ENCODE results near the gene ZFAND6.

ZFAND6 gene

DNA sequence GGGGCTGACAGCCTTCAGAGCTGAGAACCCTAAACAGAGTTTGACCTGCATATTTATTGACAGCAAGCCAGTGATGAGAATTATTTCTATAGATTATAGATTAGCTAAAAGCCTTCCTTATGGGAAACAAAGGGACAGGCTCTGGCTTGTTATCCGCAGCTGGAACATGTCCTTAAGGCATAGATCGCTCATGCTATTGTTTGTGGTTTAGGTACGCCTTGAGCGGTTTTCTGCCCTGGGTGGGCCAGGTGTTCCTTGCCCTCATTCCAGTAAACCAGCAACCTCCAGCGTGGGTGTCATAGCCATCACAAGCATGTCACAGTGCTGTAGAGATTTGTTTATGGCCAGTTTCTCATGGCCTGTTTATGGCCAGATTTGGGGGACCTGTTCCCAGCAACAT lies 83.2 kb downstream of the ZFAND6 start:
- TF ChIP-seq, protein P1, sequence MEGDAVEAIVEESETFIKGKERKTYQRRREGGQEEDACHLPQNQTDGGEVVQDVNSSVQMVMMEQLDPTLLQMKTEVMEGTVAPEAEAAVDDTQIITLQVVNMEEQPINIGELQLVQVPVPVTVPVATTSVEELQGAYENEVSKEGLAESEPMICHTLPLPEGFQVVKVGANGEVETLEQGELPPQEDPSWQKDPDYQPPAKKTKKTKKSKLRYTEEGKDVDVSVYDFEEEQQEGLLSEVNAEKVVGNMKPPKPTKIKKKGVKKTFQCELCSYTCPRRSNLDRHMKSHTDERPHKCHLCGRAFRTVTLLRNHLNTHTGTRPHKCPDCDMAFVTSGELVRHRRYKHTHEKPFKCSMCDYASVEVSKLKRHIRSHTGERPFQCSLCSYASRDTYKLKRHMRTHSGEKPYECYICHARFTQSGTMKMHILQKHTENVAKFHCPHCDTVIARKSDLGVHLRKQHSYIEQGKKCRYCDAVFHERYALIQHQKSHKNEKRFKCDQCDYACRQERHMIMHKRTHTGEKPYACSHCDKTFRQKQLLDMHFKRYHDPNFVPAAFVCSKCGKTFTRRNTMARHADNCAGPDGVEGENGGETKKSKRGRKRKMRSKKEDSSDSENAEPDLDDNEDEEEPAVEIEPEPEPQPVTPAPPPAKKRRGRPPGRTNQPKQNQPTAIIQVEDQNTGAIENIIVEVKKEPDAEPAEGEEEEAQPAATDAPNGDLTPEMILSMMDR (IDR thresholded peaks at IDR 0.05; ENCODE audit: low read depth, low read length, missing control alignments) = no peak
- Histone ChIP-seq H3K36me3 (replicated peaks) (no peaks in the 10 kb centered on the region), H3K27ac (no peak overlapping the region), H3K27me3 (replicated peaks) (no peaks in the 10 kb centered on the region), H3K4me3 (ENCODE audit: low read depth, low read length) (no peak overlapping the region)
- in situ Hi-C loops (cut with HindIII; ENCODE audit: low pct_ligation_motif_present, low sequenced_read_pairs) = no loop called here
- no peak for DNase-seq

DNA sequence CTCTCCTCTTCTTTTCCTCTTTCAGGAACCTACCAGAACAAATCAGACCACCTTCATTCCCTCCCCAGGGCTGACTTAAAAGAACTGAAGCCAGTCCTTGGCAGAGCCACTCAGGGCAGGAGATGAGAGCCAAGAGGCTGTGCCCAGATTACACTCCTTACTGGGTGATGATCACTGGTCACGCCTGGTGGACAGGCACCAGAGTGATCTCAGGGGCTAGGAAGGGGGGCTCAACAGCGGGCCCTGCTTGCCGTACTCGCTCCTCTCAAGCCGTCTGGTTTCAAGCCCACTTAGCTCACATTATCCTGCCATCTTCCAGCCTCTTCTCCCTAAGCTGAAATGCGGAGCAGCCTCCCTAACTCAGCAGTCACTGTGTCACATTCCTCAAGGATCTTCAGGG lies 91.7 kb downstream of the ZFAND6 start:
- no peaks in the 10 kb centered on the region for H3K27me3 ChIP-seq (replicated peaks)
- in situ Hi-C loops (cut with HindIII; ENCODE audit: low pct_ligation_motif_present, low sequenced_read_pairs) = loop anchor here (25.0 kb wide), 1 partner anchor 264 kb away; the partner anchor contains the start of gene MTHFS
- TF ChIP-seq, protein P1 (IDR thresholded peaks at IDR 0.05; ENCODE audit: low read depth, low read length, missing control alignments) = no peak
- no peak overlapping the region for H3K4me3 ChIP-seq (ENCODE audit: low read depth, low read length)
- H3K36me3 ChIP-seq (replicated peaks) = no peaks in the 10 kb centered on the region
- H3K27ac ChIP-seq = no peak overlapping the region
- no peak for DNase-seq

DNA sequence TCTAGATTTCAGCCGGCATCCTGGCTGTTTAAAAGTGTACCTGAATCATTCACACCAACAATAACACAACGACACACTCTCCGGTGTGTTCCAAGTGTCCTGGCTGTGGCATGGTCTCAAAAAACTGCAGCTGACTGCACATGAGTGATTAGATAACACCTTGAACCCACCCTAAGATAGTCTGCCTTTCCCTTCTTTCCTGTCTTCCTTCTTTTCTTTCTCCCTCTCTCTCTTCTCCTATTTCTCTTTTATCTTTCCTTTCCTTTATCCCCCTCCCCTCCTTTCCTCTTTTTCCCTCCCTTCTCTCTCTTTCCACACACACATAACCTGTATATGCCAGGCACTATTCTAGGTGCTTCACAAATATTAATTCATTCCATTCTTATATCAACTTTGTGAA lies 92.1 kb downstream of the ZFAND6 start:
- DNase-seq = no peak
- Histone ChIP-seq H3K36me3 (replicated peaks) (no peaks in the 10 kb centered on the region), H3K4me3 (ENCODE audit: low read depth, low read length) (no peak overlapping the region), H3K27me3 (replicated peaks) (no peaks in the 10 kb centered on the region), H3K27ac (no peak overlapping the region)
- TF ChIP-seq, protein P1 (IDR thresholded peaks at IDR 0.05; ENCODE audit: low read depth, low read length, missing control alignments) = no peak
- in situ Hi-C loops (cut with HindIII; ENCODE audit: low pct_ligation_motif_present, low sequenced_read_pairs) = loop anchor here (25.0 kb wide), 1 partner anchor 264 kb away; the partner anchor contains the start of gene MTHFS

DNA sequence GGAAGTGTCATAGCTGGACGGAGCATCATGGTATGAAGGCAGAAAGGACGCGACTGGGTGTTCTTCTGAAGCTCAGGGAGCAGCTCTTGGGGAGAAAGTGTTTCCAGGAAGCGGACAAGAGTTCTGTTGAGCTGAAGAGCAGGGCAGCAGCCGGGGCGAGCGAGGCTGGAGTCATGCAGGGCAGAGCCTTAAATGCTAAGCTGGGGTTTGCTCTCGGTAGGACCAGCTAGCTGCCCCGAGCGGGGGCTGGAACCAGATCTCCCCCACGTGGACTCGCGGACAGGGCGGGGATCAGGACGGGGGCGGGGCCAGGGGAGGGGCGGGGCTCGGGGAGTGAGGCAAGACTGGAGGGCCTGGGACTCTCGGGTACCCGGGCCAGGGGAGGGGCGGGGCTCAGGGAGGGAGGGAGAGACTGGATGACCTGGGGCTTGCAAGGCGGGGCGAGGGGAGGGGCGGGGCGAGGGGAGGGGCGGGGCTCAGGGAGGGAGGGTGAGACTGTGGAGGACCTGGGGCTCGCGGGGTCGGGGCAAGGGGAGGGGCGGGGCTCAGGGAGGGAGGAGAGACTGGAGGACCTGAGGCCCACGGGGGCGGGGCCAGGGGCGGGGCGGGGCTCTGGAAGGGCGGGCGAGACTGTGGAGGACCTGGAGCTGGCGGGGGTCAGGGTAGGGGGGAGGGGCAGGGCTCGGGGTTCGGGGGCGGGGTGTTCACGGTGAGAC lies 92.9 kb downstream of the ZFAND6 start:
- H3K36me3 ChIP-seq (replicated peaks) = no peaks in the 10 kb centered on the region
- TF ChIP-seq, protein P1 (IDR thresholded peaks at IDR 0.05; ENCODE audit: low read depth, low read length, missing control alignments) = no peak
- no peaks in the 10 kb centered on the region for H3K27me3 ChIP-seq (replicated peaks)
- in situ Hi-C loops (cut with HindIII; ENCODE audit: low pct_ligation_motif_present, low sequenced_read_pairs) = loop anchor here (25.0 kb wide), 1 partner anchor 265 kb away; the partner anchor contains the start of gene MTHFS
- no peak overlapping the region for H3K27ac ChIP-seq
- peak overlapping the region; percentile 80 for H3K4me3 ChIP-seq (ENCODE audit: low read depth, low read length)
- peak; percentile 93 for DNase-seq

DNA sequence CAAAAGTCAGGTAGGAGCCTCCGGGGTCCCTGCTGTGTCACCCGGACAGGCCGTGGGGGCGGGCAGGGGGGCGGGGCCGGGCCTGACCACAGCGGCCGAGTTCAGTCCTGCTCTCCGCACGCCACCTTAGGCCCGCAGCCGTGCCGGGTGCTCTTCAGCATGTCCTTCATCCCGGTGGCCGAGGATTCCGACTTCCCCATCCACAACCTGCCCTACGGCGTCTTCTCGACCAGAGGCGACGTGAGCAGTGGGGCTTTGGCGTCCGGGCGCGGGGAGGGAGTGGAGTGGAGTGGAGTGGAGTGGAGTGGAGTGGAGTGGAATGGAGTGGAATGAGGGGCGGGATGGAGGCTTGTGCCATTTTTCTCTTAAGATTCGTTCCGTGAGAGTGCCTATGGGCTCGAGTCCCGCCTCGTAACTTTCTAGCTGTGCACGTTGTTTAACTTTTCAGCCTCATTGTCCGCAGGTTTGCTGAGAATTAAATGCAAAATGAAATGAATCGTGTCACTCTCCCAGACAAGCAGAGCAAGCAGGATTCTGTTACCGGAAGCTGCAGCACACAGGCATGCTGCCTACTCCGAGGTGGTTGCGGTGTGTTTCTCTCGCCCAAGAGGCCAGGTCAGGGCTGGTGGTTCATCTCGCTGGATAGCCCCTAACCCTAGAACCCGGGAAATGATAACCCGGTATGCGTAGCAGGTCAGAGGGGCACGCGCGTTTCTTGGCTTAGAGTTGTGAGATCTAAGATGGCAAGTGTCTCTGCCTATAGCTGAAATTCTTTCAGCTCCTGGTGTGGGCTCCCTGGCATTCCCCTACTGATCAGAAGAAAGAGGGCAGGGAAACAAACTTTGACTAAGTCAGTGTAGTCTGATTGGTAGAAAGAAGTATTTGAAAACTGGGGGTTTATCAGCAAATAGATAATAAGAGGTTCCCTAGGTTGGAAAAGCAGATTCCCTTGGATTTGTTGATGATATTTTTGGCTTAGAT lies 93.7 kb downstream of the ZFAND6 start, which contains the start of gene FAH:
Gene FAH, plus strand, starts transcription at position 104 of the 981 bp plus-strand sequence. Its CDS starts 56 bp downstream, at position 160.
- TF ChIP-seq, protein P1 (IDR thresholded peaks at IDR 0.05; ENCODE audit: low read depth, low read length, missing control alignments) = no peak
- Histone ChIP-seq H3K4me3 (ENCODE audit: low read depth, low read length) (peak within 1 kb of the TSS; percentile 80), H3K27ac (peak within 1 kb of the TSS; percentile 71), H3K27me3 (replicated peaks) (no peaks in the 10 kb centered on the region), H3K36me3 (replicated peaks) (no peaks in the 10 kb centered on the region)
- DNase-seq = peak; percentile 23
- in situ Hi-C loops (cut with HindIII; ENCODE audit: low pct_ligation_motif_present, low sequenced_read_pairs) = loop anchor here (25.0 kb wide), 1 partner anchor 266 kb away; the partner anchor contains the start of gene MTHFS
